ENCODE results near the gene ASXL3. TPM values are rescaled to one million over a fixed set of nuclear protein-coding genes. Genes with fewer than 3 reads are reported as not detected.

The ASXL3 gene
- total RNA-seq, 1 experiment from 2014 or later: not detected

GRCh38 chr18:33749834-33750233, 171.8 kb downstream of the ASXL3 start:
- no peak overlapping the region for H3K4me2 ChIP-seq (ENCODE audit: low read length)
- no peak overlapping the region for H3K27ac ChIP-seq (ENCODE audit: low read depth, low read length)
- RAD21 ChIA-PET (ENCODE audit: low non-redundant PET in 1 of 2, low total read pairs in 2 of 2, uncharacterized antibody in 2 of 2, unreplicated experiment in 2 of 2): no interaction called here
- no peak overlapping the region for H3K9ac ChIP-seq (ENCODE audit: low read length)
- no peaks in the 10 kb centered on the region for H3K4me1 ChIP-seq (ENCODE audit: control insufficient read depth in 1 of 2, insufficient read depth in 2 of 2, low read length in 2 of 2)
- ATAC-seq (no peak), DNase-seq (ENCODE audit: low read depth, low spot score) (no peak)
- no peak for TF ChIP-seq SIN3A (IDR thresholded peaks at IDR 0.05; ENCODE audit: low read depth)
- no peak for TF ChIP-seq YY1 (IDR thresholded peaks at IDR 0.05; ENCODE audit: extremely low read depth, insufficient replicate concordance, low read depth, low read length)
- TF ChIP-seq EZH2phosphoT487 (IDR thresholded peaks at IDR 0.05; ENCODE audit: borderline replicate concordance): no peak
- no peak for TF ChIP-seq ZFX (IDR thresholded peaks at IDR 0.05)
- TF ChIP-seq CEBPB (IDR thresholded peaks at IDR 0.05; ENCODE audit: low read depth): no peak
- no peak for TF ChIP-seq ZBTB33 (IDR thresholded peaks at IDR 0.05; ENCODE audit: extremely low read depth, insufficient replicate concordance, low read length)
- TF ChIP-seq ATF3 (IDR thresholded peaks at IDR 0.05): no peak
- TF ChIP-seq JUND (IDR thresholded peaks at IDR 0.05): no peak
- no peak for TF ChIP-seq ZNF274 (IDR thresholded peaks at IDR 0.05; ENCODE audit: low read depth, low read length)
- TF ChIP-seq MAX (IDR thresholded peaks at IDR 0.05): no peak
- no peak overlapping the region for H2AFZ ChIP-seq (ENCODE audit: low read depth, low read length, poor library complexity, severe bottlenecking)
- H3K79me2 ChIP-seq (ENCODE audit: insufficient read depth, low read length): no peaks in the 10 kb centered on the region
- no peaks in the 10 kb centered on the region for H3K27me3 ChIP-seq (ENCODE audit: insufficient read depth, low read length)
- intact Hi-C loops (cut with micrococcal nuclease): no loop called here
- H3K9me2 ChIP-seq (ENCODE audit: insufficient read depth): no peaks in the 10 kb centered on the region
- BruUV-seq (replicated peaks): no TSS peak
- peaks cover 0 to 9% of the 10 kb centered on the region in 2 experiments; a peak in 2 of 4 replicates for H3K9me3 ChIP-seq (ENCODE audit: control insufficient read depth in 1 of 2, insufficient read depth in 1 of 2, low read depth in 1 of 2, low read length in 2 of 2)
- CTCF ChIA-PET: no interaction called here
- POLR2A ChIA-PET: no interaction called here
- no peaks in the 10 kb centered on the region for H4K20me1 ChIP-seq (ENCODE audit: insufficient read depth)
- no peak overlapping the region for H3K4me3 ChIP-seq (replicated peaks in 1 of 2; ENCODE audit: low read depth in 1 of 2, low read length in 2 of 2)
- no peaks in the 10 kb centered on the region for H3K36me3 ChIP-seq (ENCODE audit: control insufficient read depth in 1 of 2, insufficient read depth in 2 of 2, low read length in 2 of 2)

Data from HCT116 (cell line).